CD1c-positive myeloid dendritic cell (primary cell): ENCODE data around the gene FRMD1.

Experiments used
- DNase-seq: peaks from one replicate; pipeline ENCODE4 v3.0.0-alpha.2; 2016; ENCODE audit errors: extremely low spot score

Gene FRMD1

DNA sequence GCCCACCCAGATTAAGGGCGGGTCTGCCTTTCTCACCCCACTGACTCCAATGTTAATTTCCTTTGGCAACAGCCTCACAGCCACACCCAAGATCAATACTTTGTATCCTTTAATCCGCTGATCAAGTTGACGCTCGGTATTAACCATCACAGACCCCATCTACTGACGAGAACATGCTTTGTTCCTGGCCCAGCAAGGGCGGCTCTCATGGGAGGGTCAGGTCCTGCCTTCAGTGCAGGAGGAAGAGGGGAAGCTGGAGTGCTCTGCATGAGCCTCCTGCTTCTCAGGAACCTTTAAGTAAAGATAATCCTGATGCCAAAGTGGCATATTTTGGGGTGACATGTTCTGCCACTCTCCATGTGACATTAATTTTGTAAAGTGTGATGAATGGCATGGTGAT is 73.2 kb downstream of the FRMD1 start:
- no peak for DNase-seq

DNA sequence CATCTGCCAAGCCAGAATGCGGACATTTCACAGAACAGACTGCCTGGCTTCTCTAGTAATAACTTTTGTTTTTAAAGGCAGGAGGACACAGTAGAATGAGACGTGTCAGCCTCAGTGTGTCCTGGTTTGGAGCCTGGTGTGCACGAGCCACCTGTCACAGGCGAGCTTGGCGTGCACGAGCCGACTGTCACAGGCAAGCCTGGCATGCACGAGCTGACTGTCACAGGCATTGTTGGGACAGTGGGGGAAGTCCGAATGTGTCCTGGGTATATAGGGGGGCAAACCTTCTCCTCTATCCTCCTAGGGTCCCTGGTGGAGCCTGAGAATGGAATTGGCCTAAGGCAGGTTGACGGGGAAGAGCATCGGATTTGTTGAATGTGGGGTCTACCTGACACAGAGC is 74.1 kb downstream of the FRMD1 start:
- no peak for DNase-seq

DNA sequence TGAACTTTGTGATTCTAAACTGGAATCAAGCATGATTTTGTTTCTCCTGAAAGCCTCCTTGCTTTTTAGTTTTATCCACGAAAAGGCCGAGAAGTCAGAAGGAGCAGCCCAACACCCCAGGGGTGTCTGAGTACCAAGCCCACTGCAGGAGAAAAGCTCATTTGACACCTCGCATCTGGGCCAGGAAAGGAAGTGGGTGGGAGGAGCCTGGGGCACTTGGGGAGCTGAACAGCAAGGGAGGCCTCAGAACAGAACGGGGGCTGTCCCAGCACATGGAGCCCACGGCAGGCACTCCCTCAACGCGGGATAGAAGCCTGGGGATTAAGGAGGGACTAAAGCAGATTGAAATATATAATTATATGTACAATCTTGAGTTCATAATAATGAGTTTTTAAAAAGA is 75.0 kb downstream of the FRMD1 start:
- no peak for DNase-seq
